Activated CD8-positive, alpha-beta T cell treated with anti-CD3 and anti-CD28 coated beads for 36 hours (primary cell): ENCODE data around the gene ADAM15. TPM values are rescaled to one million over a fixed set of nuclear protein-coding genes. Genes with fewer than 3 reads are reported as not detected.

Source experiments
- ATAC-seq: fragments of 200-7000 bp; cut with Tn5 transposase; one replicate; pipeline ENCODE4 v1.10.0; 2021; ENCODE audit warnings: mild to moderate bottlenecking, moderate library complexity
- CTCF ChIA-PET: fragments of 350-600 bp; sonication (Branson Sonifier 250); formaldehyde crosslinking; loops from one replicate; lab custom pipeline; 2021; ENCODE audit warnings: antibody characterized with exemption; lab: Charles Lee
- POLR2A ChIA-PET: fragments of 350-600 bp; sonication (Branson Sonifier 250); formaldehyde crosslinking; loops from one replicate; lab custom pipeline; 2021; ENCODE audit warnings: antibody characterized with exemption; lab: Charles Lee
- DNase-seq: peaks from one replicate; pipeline ENCODE4 v3.0.0-alpha.2; 2020
- H3K27ac Mint-ChIP-seq: one replicate; pipeline ENCODE4 v1.8.0; 2021; ENCODE audit warnings: mild to moderate bottlenecking, mixed read lengths
- H3K27me3 Mint-ChIP-seq: one replicate; pipeline ENCODE4 v1.8.0; 2021; ENCODE audit warnings: mixed read lengths
- H3K36me3 Mint-ChIP-seq: one replicate; pipeline ENCODE4 v1.8.0; 2021; ENCODE audit warnings: low read depth, mixed read lengths
- H3K4me1 Mint-ChIP-seq: one replicate; pipeline ENCODE4 v1.8.0; 2021; ENCODE audit warnings: low read depth, mixed read lengths
- H3K4me3 Mint-ChIP-seq: one replicate; pipeline ENCODE4 v1.8.0; 2021; ENCODE audit warnings: mild to moderate bottlenecking, moderate library complexity, mixed read lengths
- H3K9me3 Mint-ChIP-seq: one replicate; pipeline ENCODE4 v1.8.0; 2021; ENCODE audit warnings: mixed read lengths
- intact Hi-C: fragments of 100-400 bp; cut with micrococcal nuclease; formaldehyde crosslinking; loops from one replicate; pipeline ENCODE4 v1.10.0; 2022
- total RNA-seq, 2 experiments: library from RNA; stranded (reverse); gene quantifications; one replicate each; pipeline ENCODE4 v1.2.3, GENCODE V29; 2021
- TF ChIP-seq, protein P1 (sequence below): fragments of 200-600 bp; IDR thresholded peaks from one replicate; pipeline ENCODE4 v1.8.0; 2022; ENCODE audit warnings: antibody characterized with exemption, mild to moderate bottlenecking

Gene ADAM15
- total RNA-seq, 2 experiments from 2014 or later, result 36.4 to 37.2 TPM

DNA sequence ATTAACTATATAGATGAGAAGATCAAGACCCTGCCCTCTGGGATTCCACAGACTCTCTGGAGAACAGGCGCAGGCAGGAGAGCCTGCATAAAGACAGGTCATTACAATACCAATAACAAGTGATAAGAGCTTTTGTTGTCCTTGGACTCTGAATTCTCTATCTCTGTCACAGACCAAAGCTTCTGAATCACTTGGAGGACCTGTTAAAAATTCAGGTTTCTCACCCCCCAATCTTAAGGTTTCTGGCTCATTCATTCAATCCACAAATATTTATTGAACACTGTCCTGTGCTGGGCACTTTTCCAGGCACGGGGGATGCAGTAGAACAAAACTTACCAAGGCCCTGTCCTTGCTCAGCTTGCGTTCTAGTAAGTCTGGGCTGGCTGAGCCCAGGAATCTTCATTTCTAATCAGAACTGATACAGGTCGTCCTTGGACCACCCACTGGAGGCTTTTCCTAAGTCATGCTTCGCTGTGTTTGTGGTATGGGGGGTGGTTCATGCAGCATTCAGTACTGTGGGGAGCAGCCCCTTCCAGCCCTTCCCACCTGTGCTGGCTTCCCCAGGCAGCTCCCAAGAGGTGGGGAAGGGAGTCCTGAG lies 13.8 kb downstream of the ADAM15 start:
- DNase-seq, result no peak
- H3K9me3 Mint-ChIP-seq, result no peaks in the 10 kb centered on the region
- no peaks in the 10 kb centered on the region for H3K27me3 Mint-ChIP-seq
- ChIA-PET CTCF (interaction anchor here (1.3 to 23.5 kb wide), 7 partner anchors 11 to 108 kb away, joined by 4 to 278 read pairs (median 8); partner anchors contain the start of genes ADAM15, EFNA3 and KRTCAP2), POLR2A (interaction anchor here (0.9 to 2.5 kb wide), 8 partner anchors 10 to 179 kb away, joined by 3 to 11 read pairs (median 5); partner anchors contain the start of genes ADAM15, EFNA3 and KRTCAP2)
- H3K4me3 Mint-ChIP-seq, result peak overlapping the region; percentile 77
- peaks cover 12% of the 10 kb centered on the region for H3K36me3 Mint-ChIP-seq
- intact Hi-C loops, result loop anchor here (5.0 kb wide), 1 partner anchor 93 kb away; the partner anchor contains the start of genes CKS1B and SHC1
- no peak for ATAC-seq
- TF ChIP-seq, protein P1, sequence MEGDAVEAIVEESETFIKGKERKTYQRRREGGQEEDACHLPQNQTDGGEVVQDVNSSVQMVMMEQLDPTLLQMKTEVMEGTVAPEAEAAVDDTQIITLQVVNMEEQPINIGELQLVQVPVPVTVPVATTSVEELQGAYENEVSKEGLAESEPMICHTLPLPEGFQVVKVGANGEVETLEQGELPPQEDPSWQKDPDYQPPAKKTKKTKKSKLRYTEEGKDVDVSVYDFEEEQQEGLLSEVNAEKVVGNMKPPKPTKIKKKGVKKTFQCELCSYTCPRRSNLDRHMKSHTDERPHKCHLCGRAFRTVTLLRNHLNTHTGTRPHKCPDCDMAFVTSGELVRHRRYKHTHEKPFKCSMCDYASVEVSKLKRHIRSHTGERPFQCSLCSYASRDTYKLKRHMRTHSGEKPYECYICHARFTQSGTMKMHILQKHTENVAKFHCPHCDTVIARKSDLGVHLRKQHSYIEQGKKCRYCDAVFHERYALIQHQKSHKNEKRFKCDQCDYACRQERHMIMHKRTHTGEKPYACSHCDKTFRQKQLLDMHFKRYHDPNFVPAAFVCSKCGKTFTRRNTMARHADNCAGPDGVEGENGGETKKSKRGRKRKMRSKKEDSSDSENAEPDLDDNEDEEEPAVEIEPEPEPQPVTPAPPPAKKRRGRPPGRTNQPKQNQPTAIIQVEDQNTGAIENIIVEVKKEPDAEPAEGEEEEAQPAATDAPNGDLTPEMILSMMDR, result no peak
- no peak overlapping the region for H3K27ac Mint-ChIP-seq
- peaks cover 32% of the 10 kb centered on the region for H3K4me1 Mint-ChIP-seq

DNA sequence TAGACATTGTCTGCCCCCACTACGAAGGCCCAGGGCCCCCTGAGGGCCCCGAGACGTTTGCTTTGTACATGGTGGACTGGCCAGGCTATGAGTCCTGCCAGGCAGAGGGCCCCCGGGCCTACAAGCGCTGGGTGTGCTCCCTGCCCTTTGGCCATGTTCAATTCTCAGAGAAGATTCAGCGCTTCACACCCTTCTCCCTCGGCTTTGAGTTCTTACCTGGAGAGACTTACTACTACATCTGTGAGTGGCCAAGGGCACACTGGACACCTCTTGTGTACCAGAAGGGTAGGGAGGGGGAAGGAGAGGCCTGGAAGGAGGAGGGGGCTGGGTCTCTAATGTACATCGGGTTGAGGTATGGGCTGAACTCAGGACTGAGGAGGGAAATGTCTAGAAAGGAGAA lies 15.7 kb downstream of the ADAM15 start:
- POLR2A ChIA-PET, result interaction anchor here (0.6 to 1.9 kb wide), 4 partner anchors 9 to 66 kb away, joined by 3 to 6 read pairs (median 4); partner anchors contain the start of gene EFNA3

DNA sequence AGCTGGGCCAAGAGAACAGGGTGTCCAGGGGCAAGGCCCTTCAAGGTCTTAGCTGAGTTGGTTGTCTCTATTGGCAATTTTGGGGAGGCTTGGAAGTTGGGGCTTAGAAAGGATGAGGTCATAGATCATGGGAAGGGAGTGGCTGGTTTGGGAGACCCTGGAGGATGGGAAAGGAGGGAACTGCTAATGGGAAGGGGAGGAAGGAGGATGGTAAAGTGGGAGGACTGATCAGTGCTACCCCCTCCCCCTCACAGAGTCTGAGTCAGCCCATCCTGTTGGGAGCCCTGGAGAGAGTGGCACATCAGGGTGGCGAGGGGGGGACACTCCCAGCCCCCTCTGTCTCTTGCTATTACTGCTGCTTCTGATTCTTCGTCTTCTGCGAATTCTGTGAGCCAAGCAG lies 17.5 kb downstream of the ADAM15 start:
- no peak for DNase-seq
- Mint-ChIP-seq H3K9me3 (no peaks in the 10 kb centered on the region), H3K4me1 (peaks cover 25% of the 10 kb centered on the region), H3K27ac (no peak overlapping the region), H3K27me3 (no peaks in the 10 kb centered on the region), H3K36me3 (peaks cover 3% of the 10 kb centered on the region), H3K4me3 (no peak overlapping the region)
- ChIA-PET CTCF (interaction anchor here (0.9 to 23.5 kb wide), 2 partner anchors 16 kb away, joined by 4 to 278 read pairs; no protein-coding TSS in a partner anchor), POLR2A (interaction anchor here (0.8 to 1.0 kb wide), 2 partner anchors 12 to 18 kb away, joined by 3 read pairs; no protein-coding TSS in a partner anchor)
- intact Hi-C loops, result no loop called here
- ATAC-seq, result no peak
- TF ChIP-seq, protein P1, result no peak

More for the DNA sequence above, 15.7 kb downstream of the ADAM15 start:
- TF ChIP-seq, protein P1, result no peak
- DNase-seq, result no peak
- CTCF ChIA-PET, result interaction anchor here (0.9 to 23.5 kb wide), 2 partner anchors 9 to 18 kb away, joined by 3 to 278 read pairs; no protein-coding TSS in a partner anchor
- H3K9me3 Mint-ChIP-seq, result no peaks in the 10 kb centered on the region
- H3K27ac Mint-ChIP-seq, result no peak overlapping the region
- ATAC-seq, result no peak
- no peak overlapping the region for H3K4me3 Mint-ChIP-seq
- H3K36me3 Mint-ChIP-seq, result peaks cover 6% of the 10 kb centered on the region
- intact Hi-C loops, result no loop called here
- H3K27me3 Mint-ChIP-seq, result no peaks in the 10 kb centered on the region
- H3K4me1 Mint-ChIP-seq, result peaks cover 33% of the 10 kb centered on the region

GRCh38 chr1:155069551-155070157 lies 18.5 kb downstream of the ADAM15 start:
- H3K27me3 Mint-ChIP-seq, result no peaks in the 10 kb centered on the region
- ChIA-PET POLR2A (interaction anchor here (0.5 to 2.1 kb wide), 5 partner anchors 11 to 1697 kb away, joined by 3 to 7 read pairs (median 3); no protein-coding TSS in a partner anchor), CTCF (interaction anchor here (0.8 to 23.5 kb wide), 8 partner anchors 9 to 133 kb away, joined by 3 to 278 read pairs (median 6); partner anchors contain the start of genes EFNA4, KRTCAP2 and PMVK)
- TF ChIP-seq, protein P1, result no peak
- no peak overlapping the region for H3K4me3 Mint-ChIP-seq
- ATAC-seq (no peak), DNase-seq (no peak)
- intact Hi-C loops, result no loop called here
- no peaks in the 10 kb centered on the region for H3K9me3 Mint-ChIP-seq
- peaks cover 3% of the 10 kb centered on the region for H3K36me3 Mint-ChIP-seq
- H3K27ac Mint-ChIP-seq, result no peak overlapping the region
- H3K4me1 Mint-ChIP-seq, result peaks cover 26% of the 10 kb centered on the region
